GM23338 (cell line): ENCODE data around the gene CHRNB2. TPM values are rescaled to one million over a fixed set of nuclear protein-coding genes. Genes with fewer than 3 reads are reported as not detected.

Experiments used
- ATAC-seq: fragments of 200-7000 bp; cut with Tn5 transposase; 3 replicates; pipeline ENCODE4 v1.9.1; 2020
- DNase-seq: peaks from one replicate; pipeline ENCODE4 v3.0.0-alpha.2; 2015; ENCODE audit warnings: low spot score
- H2AFZ ChIP-seq: fragments of 200-600 bp; sonication (generic); 2 replicates; pipeline ENCODE4 v1.8.0; 2016; ENCODE audit warnings: antibody characterized with exemption, mild to moderate bottlenecking, moderate library complexity
- H3F3A ChIP-seq: fragments of 200-600 bp; sonication (generic); replicated peaks from 2 replicates; pipeline ENCODE4 v1.8.0; 2017; ENCODE audit warnings: antibody characterized with exemption, mixed run types, low read depth
- H3K27ac ChIP-seq: fragments of 200-600 bp; sonication (generic); 2 replicates; pipeline ENCODE4 v1.6.1; 2016; ENCODE audit warnings: low read depth
- H3K27me3 ChIP-seq: fragments of 200-600 bp; sonication (generic); 2 replicates; pipeline ENCODE4 v1.8.0; 2016; ENCODE audit warnings: mild to moderate bottlenecking, mixed run types, moderate library complexity; ENCODE audit not compliant: insufficient read depth
- H3K36me3 ChIP-seq: fragments of 200-600 bp; sonication (generic); 2 replicates; pipeline ENCODE4 v1.8.0; 2016; ENCODE audit warnings: mild to moderate bottlenecking; ENCODE audit not compliant: insufficient read depth
- H3K4me1 ChIP-seq: fragments of 200-600 bp; sonication (generic); 2 replicates; pipeline ENCODE4 v1.8.0; 2016; ENCODE audit warnings: mild to moderate bottlenecking, moderate library complexity; ENCODE audit not compliant: insufficient read depth
- H3K4me2 ChIP-seq: fragments of 200-600 bp; sonication (generic); 2 replicates; pipeline ENCODE4 v1.7.1; 2017; ENCODE audit warnings: mixed run types
- H3K4me3 ChIP-seq: fragments of 200-600 bp; sonication (generic); 2 replicates; pipeline ENCODE4 v1.6.1; 2016; ENCODE audit warnings: mixed run types
- H3K79me2 ChIP-seq: fragments of 200-600 bp; sonication (generic); replicated peaks from 2 replicates; pipeline ENCODE4 v1.8.0; 2017; ENCODE audit warnings: mild to moderate bottlenecking; ENCODE audit not compliant: insufficient read depth
- H3K9me2 ChIP-seq: fragments of 200-600 bp; sonication (generic); 2 replicates; pipeline ENCODE4 v1.8.0; 2017; ENCODE audit not compliant: insufficient read depth
- H4K20me1 ChIP-seq: fragments of 200-600 bp; sonication (generic); replicated peaks from 2 replicates; pipeline ENCODE4 v1.8.0; 2017; ENCODE audit warnings: mild to moderate bottlenecking; ENCODE audit not compliant: insufficient read depth
- H3K27ac Mint-ChIP-seq: 2 replicates; pipeline ENCODE4 v1.8.0; 2020; ENCODE audit warnings: inconsistent platforms, mild to moderate bottlenecking, moderate library complexity, mixed read lengths
- H3K27me3 Mint-ChIP-seq: 3 replicates; pipeline ENCODE4 v1.8.0; 2022; ENCODE audit warnings: low read depth, mild to moderate bottlenecking, moderate library complexity, mixed read lengths, inconsistent platforms; ENCODE audit not compliant: insufficient read depth, poor library complexity
- H3K36me3 Mint-ChIP-seq: 3 replicates; pipeline ENCODE4 v1.8.0; 2021; ENCODE audit warnings: low read depth, mild to moderate bottlenecking, inconsistent platforms, moderate library complexity, mixed read lengths
- H3K4me1 Mint-ChIP-seq: 3 replicates; pipeline ENCODE4 v1.8.0; 2020; ENCODE audit warnings: mild to moderate bottlenecking, inconsistent platforms, mixed read lengths
- H3K4me3 Mint-ChIP-seq: 3 replicates; pipeline ENCODE4 v1.8.0; 2021; ENCODE audit warnings: moderate library complexity, mild to moderate bottlenecking, inconsistent platforms, mixed read lengths
- H3K9me3 Mint-ChIP-seq: 3 replicates; pipeline ENCODE4 v1.8.0; 2020; ENCODE audit warnings: moderate library complexity, mild to moderate bottlenecking, inconsistent platforms, mixed read lengths
- CREB1 ChIP-seq: fragments of 250-450 bp; sonication (Bioruptor Pico); IDR thresholded peaks from 2 replicates; pipeline ENCODE4 v1.5.0; 2020; ENCODE audit warnings: low read depth, mild to moderate bottlenecking, moderate library complexity
- EZH2phosphoT487 ChIP-seq: fragments of 200-600 bp; sonication (generic); IDR thresholded peaks from one replicate; pipeline ENCODE4 v1.8.1; 2018; ENCODE audit warnings: antibody characterized with exemption; ENCODE audit not compliant: unreplicated experiment
- JUNB ChIP-seq: IDR thresholded peaks from one replicate; pipeline ENCODE4 v1.6.1; 2016; ENCODE audit warnings: antibody characterized with exemption; ENCODE audit not compliant: unreplicated experiment
- POLR2AphosphoS5 ChIP-seq: IDR thresholded peaks from 2 replicates; pipeline ENCODE4 v1.6.1; 2016; ENCODE audit warnings: antibody characterized with exemption, low read depth
- STAT1 ChIP-seq: IDR thresholded peaks from one replicate; pipeline ENCODE4 v1.6.1; 2016; ENCODE audit warnings: antibody characterized with exemption; ENCODE audit not compliant: unreplicated experiment
- polyA plus RNA-seq: library from polyadenylated mRNA; unstranded; fragments of >200 nt; fragmentation: Nextera tagmentation; extraction: Ambion mirVana; gene quantifications from 2 replicates; pipeline ENCODE4 v1.2.1, GENCODE V29; 2016
- total RNA-seq: library from RNA; depleted of rRNA; stranded (reverse); fragments of >200 nt; shearing (Covaris generic); gene quantifications from 2 replicates; pipeline ENCODE4 v1.2.3, GENCODE V29; 2014
- TF ChIP-seq, protein P1 (sequence below): IDR thresholded peaks from 2 replicates; pipeline ENCODE4 v1.6.1; 2016; ENCODE audit warnings: antibody characterized with exemption
- TF ChIP-seq, protein P2 (sequence below), 2 experiments: fragments of 200-600 bp in 1 of 2; sonication (generic) in 1 of 2; conservative IDR thresholded peaks; 2 replicates each; pipeline versions ENCODE4 v1.5.1 to v1.6.1; 2016 to 2017; ENCODE audit warnings: antibody characterized with exemption in 2 of 2, low read depth in 2 of 2, mild to moderate bottlenecking in 2 of 2, moderate library complexity in 1 of 2

CHRNB2 gene
- total and polyA plus RNA-seq, 2 experiments from 2014 or later: 0.73 to 3.6 TPM

DNA sequence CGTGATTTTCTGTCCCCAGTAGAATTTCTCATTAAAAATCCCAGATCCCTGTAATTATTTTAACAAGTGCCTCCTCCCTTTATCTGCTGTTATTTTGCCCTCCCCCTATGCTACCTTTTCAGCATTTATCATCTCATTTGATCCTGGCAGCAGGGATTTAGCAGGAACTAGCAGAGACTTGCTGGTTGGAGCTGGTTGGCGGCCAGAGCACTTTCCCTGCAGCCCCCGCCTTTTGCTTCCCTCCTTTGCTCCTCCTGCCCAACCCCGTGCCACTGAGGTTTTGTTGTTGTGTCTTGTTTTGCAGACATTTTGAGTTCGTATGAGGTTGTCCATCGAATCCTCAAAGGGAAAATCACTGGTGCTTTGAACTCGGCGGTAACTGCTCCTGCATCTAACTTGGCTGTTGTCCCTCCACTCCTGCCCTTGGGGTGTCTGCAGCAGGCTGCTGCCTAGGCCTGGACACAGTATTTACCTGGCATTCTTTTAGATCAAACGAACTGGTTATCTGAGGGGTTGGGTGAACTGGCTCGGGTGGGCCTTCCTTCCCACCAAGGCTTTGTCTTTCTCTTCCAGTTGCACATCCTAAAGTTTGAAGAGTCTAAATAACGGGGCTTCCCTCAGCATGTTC is 20.4 kb upstream of the CHRNB2 start:
- no peak overlapping the region for H3K27ac Mint-ChIP-seq
- no peak overlapping the region for H3K4me2 ChIP-seq
- no peaks in the 10 kb centered on the region for H3K9me3 Mint-ChIP-seq

DNA sequence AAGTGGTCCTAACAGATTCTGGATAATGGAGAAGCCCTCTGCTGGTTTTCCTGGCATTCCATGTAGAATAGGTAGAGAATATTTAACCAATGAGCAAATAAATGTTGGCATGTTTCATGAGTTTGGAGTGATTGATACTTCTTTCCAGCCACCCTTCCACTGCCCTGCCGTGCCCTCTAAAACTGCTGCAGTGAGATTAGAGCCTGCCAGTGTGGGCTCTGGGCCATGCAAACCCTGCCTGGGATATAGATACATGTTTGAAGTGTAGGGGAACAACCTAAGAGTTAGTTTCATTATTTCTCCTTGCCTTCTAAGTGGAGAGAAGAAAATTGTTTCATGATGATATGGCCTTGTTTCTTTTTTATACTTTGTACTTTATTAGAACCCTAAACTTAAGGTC is 19.6 kb upstream of the CHRNB2 start:
- Histone ChIP-seq H3K9me2 (no peaks in the 10 kb centered on the region), H3K27me3 (no peaks in the 10 kb centered on the region), H3K4me2 (no peak overlapping the region), H4K20me1 (peaks cover 19% of the 10 kb centered on the region), H3K36me3 (peaks cover 28% of the 10 kb centered on the region), H3K79me2 (peaks cover 3% of the 10 kb centered on the region; the same call in 1 of the 2 replicates), H2AFZ (no peak overlapping the region), H3K4me3 (no peak overlapping the region), H3K27ac (no peak overlapping the region), H3F3A (0 out of 2 replicates have a peak, but pooled peaks cover 11% of the 10 kb centered on the region), H3K4me1 (no peaks in the 10 kb centered on the region)
- Mint-ChIP-seq H3K27ac (no peak overlapping the region), H3K9me3 (no peaks in the 10 kb centered on the region), H3K36me3 (peaks cover 41% of the 10 kb centered on the region), H3K27me3 (peaks cover 3% of the 10 kb centered on the region), H3K4me1 (peaks cover 3% of the 10 kb centered on the region; the same call in 2 of the 3 replicates), H3K4me3 (no peak overlapping the region)
- ATAC-seq (no peak), DNase-seq (no peak)
- no peak for TF ChIP-seq POLR2AphosphoS5
- no peak for TF ChIP-seq JUNB
- TF ChIP-seq EZH2phosphoT487: no peak
- TF ChIP-seq STAT1: no peak
- TF ChIP-seq, protein P1, sequence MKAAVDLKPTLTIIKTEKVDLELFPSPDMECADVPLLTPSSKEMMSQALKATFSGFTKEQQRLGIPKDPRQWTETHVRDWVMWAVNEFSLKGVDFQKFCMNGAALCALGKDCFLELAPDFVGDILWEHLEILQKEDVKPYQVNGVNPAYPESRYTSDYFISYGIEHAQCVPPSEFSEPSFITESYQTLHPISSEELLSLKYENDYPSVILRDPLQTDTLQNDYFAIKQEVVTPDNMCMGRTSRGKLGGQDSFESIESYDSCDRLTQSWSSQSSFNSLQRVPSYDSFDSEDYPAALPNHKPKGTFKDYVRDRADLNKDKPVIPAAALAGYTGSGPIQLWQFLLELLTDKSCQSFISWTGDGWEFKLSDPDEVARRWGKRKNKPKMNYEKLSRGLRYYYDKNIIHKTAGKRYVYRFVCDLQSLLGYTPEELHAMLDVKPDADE: no peak
- TF ChIP-seq, protein P2, sequence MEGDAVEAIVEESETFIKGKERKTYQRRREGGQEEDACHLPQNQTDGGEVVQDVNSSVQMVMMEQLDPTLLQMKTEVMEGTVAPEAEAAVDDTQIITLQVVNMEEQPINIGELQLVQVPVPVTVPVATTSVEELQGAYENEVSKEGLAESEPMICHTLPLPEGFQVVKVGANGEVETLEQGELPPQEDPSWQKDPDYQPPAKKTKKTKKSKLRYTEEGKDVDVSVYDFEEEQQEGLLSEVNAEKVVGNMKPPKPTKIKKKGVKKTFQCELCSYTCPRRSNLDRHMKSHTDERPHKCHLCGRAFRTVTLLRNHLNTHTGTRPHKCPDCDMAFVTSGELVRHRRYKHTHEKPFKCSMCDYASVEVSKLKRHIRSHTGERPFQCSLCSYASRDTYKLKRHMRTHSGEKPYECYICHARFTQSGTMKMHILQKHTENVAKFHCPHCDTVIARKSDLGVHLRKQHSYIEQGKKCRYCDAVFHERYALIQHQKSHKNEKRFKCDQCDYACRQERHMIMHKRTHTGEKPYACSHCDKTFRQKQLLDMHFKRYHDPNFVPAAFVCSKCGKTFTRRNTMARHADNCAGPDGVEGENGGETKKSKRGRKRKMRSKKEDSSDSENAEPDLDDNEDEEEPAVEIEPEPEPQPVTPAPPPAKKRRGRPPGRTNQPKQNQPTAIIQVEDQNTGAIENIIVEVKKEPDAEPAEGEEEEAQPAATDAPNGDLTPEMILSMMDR (conservative IDR thresholded peaks at IDR 0.05; ENCODE audit: low read depth in 2 of 2): no peak

More for the DNA sequence above, 20.4 kb upstream of the CHRNB2 start:
- Mint-ChIP-seq H3K27me3 (peaks cover 3% of the 10 kb centered on the region), H3K4me3 (no peak overlapping the region), H3K36me3 (peaks cover 33% of the 10 kb centered on the region), H3K4me1 (peaks cover 3% of the 10 kb centered on the region; the same call in 2 of the 3 replicates)
- Histone ChIP-seq H3K27me3 (no peaks in the 10 kb centered on the region), H3K79me2 (peaks cover 3% of the 10 kb centered on the region; the same call in 1 of the 2 replicates), H3K4me3 (no peak overlapping the region), H4K20me1 (peaks cover 16% of the 10 kb centered on the region), H3K4me1 (no peaks in the 10 kb centered on the region), H3K9me2 (no peaks in the 10 kb centered on the region), H3F3A (0 out of 2 replicates have a peak, but pooled peaks cover 11% of the 10 kb centered on the region), H3K36me3 (peaks cover 21% of the 10 kb centered on the region; the same call in 1 of the 2 replicates), H3K27ac (no peak overlapping the region), H2AFZ (no peak overlapping the region)
- TF ChIP-seq, protein P1: no peak
- no peak for TF ChIP-seq CREB1 (CRISPR knock-in tag)
- DNase-seq: no peak
- ATAC-seq: no peak
